Transverse colon (tissue), 4 donors: ENCODE results near the gene TMBIM1. TPM values are rescaled to one million over a fixed set of nuclear protein-coding genes. Genes with fewer than 3 reads are reported as not detected.

Source experiments
- DNase-seq: peaks from one replicate; pipeline ENCODE4 v3.0.0-alpha.2; 2019
- H3K27ac ChIP-seq, 4 donors: fragments of 200-600 bp; sonication (generic); 2 replicates each; pipeline ENCODE4 v1.5.1; 2016 to 2018; ENCODE audit warnings: inconsistent platforms in 4 of 4
- H3K27me3 ChIP-seq: fragments of 200-600 bp; sonication (generic); 2 replicates; pipeline ENCODE4 v1.5.1; 2017; ENCODE audit warnings: inconsistent platforms
- H3K36me3 ChIP-seq, 4 donors: fragments of 200-600 bp; sonication (generic); 2 replicates each; pipeline ENCODE4 v1.5.1; 2017 to 2019; ENCODE audit warnings: inconsistent platforms in 4 of 4
- H3K4me1 ChIP-seq, 4 donors: fragments of 200-600 bp; sonication (generic); 2 replicates each; pipeline ENCODE4 v1.5.1; 2017 to 2020; ENCODE audit warnings: inconsistent platforms in 4 of 4
- H3K4me3 ChIP-seq, 4 donors: fragments of 200-600 bp; sonication (generic); 1 replicate in 1 of 4; 2 replicates in 3 of 4; pipeline versions ENCODE4 v1.5.1 to v1.6.1; 2017 to 2019; ENCODE audit warnings: inconsistent platforms in 4 of 4
- H3K9me3 ChIP-seq, 2 donors: fragments of 200-600 bp; sonication (generic); 2 replicates each; pipeline ENCODE4 v1.5.1; 2017 to 2019; ENCODE audit warnings: inconsistent platforms in 2 of 2
- CTCF ChIP-seq, 5 experiments: fragments of 200-600 bp in 3 of 5; fragments of 450-650 bp in 2 of 5; sonication (generic) in 3 of 5; IDR thresholded peaks; 1 replicate in 2 of 5; 2 replicates in 3 of 5; pipeline ENCODE4 v1.5.1; 2016 to 2017; ENCODE audit warnings: antibody characterized with exemption in 5 of 5, inconsistent platforms in 3 of 5, mild to moderate bottlenecking in 2 of 5, moderate library complexity in 1 of 5
- EP300 ChIP-seq: sonication (generic); formaldehyde crosslinking; IDR thresholded peaks from one replicate; pipeline ENCODE4 v1.6.1; 2017; ENCODE audit warnings: antibody characterized with exemption, low read depth
- POLR2A ChIP-seq: fragments of 450-650 bp; IDR thresholded peaks from one replicate; pipeline ENCODE4 v1.6.1; 2016; ENCODE audit warnings: antibody characterized with exemption, mild to moderate bottlenecking, moderate library complexity
- POLR2AphosphoS5 ChIP-seq, 3 donors: sonication (generic); formaldehyde crosslinking; IDR thresholded peaks; one replicate each; pipeline ENCODE4 v1.6.1; 2016; ENCODE audit warnings: antibody characterized with exemption in 3 of 3
- WGBS, 2 donors: methylation state at CpG; one replicate each; pipeline ENCODE4 v1.1.5; 2018; ENCODE audit warnings: low coverage in 1 of 2; 5-methylcytosine and 5-hydroxymethylcytosine counted together
- in situ Hi-C, 4 donors: fragments of 200-750 bp; cut with MboI; loops; one replicate each; pipeline versions ENCODE4 v1.15.0 to v1.15.1; 2017; ENCODE audit warnings: low sequenced_read_pairs in 3 of 4, low pct_ligation_motif_present in 1 of 4, low pct_unique_long_range_greater_than_20kb in 1 of 4
- intact Hi-C: fragments of 100-400 bp; cut with DNase I; formaldehyde crosslinking; loops from one replicate; pipeline ENCODE4 v1.15.1; 2023; ENCODE audit warnings: low total_unique reads
- total RNA-seq, 4 donors: library from RNA; depleted of rRNA; stranded (reverse); fragments of >200 nt; gene quantifications; one replicate each; pipeline ENCODE4 v1.1.0, GENCODE V29; 2016

TMBIM1 gene
- total RNA-seq, 4 donors from 2014 or later, result 80.0 to 356 (median 200) TPM

- in situ Hi-C loops, result no loop called here
- WGBS, 2 donors, result 70 to 74% methylated on average over 8 to 16 of the region's 16 CpGs
- H3K36me3 ChIP-seq, result no peaks in the 10 kb centered on the region
- TF ChIP-seq POLR2AphosphoS5 (IDR thresholded peaks at IDR 0.05), result peak in 1 of 3 donors; percentile 18
- TF ChIP-seq POLR2A, result no peak
- H3K4me1 ChIP-seq, result peaks cover 0 to 9% (median 0%) of the 10 kb centered on the region in 4 donors
- peak overlapping the region; percentile 4 to 64 (median 31) for H3K27ac ChIP-seq
- no peak overlapping the region for H3K4me3 ChIP-seq
- intact Hi-C loops, result no loop called here
- H3K9me3 ChIP-seq, result no peaks in the 10 kb centered on the region
- no peak for DNase-seq
- no peaks in the 10 kb centered on the region for H3K27me3 ChIP-seq
Measured at GRCh38 chr2:218332920-218333645, 40.8 kb upstream of the TMBIM1 start.

GRCh38 chr2:218332288-218332687 lies 40.0 kb upstream of the TMBIM1 start:
- in situ Hi-C loops, result no loop called here
- Histone ChIP-seq H3K27ac (peak overlapping the region; percentile 4 to 64 (median 31)), H3K4me1 (peaks cover 0 to 9% (median 0%) of the 10 kb centered on the region in 4 donors)

GRCh38 chr2:218331745-218332144 lies 39.4 kb upstream of the TMBIM1 start:
- WGBS, 2 donors, result 76 to 80% methylated on average over 3 to 8 of the region's 8 CpGs
- H3K4me1 ChIP-seq, result peaks cover 0 to 9% (median 0%) of the 10 kb centered on the region in 4 donors
- DNase-seq, result no peak
- no peak overlapping the region for H3K4me3 ChIP-seq
- H3K27ac ChIP-seq, result peak overlapping the region; percentile 4 to 64 (median 31)
- H3K9me3 ChIP-seq, result no peaks in the 10 kb centered on the region
- no peaks in the 10 kb centered on the region for H3K36me3 ChIP-seq
- in situ Hi-C loops, result no loop called here
- TF ChIP-seq CTCF (IDR thresholded peaks at IDR 0.05), result no peak
- TF ChIP-seq POLR2AphosphoS5 (IDR thresholded peaks at IDR 0.05), result no peak
- no peak for TF ChIP-seq EP300
- no peak for TF ChIP-seq POLR2A
- H3K27me3 ChIP-seq, result no peaks in the 10 kb centered on the region
- intact Hi-C loops, result no loop called here

More at GRCh38 chr2:218332288-218332687, 40.0 kb upstream of the TMBIM1 start:
- TF ChIP-seq CTCF (IDR thresholded peaks at IDR 0.05), result no peak
- no peak for DNase-seq
- Histone ChIP-seq H3K27me3 (no peaks in the 10 kb centered on the region), H3K36me3 (no peaks in the 10 kb centered on the region), H3K9me3 (no peaks in the 10 kb centered on the region), H3K4me3 (no peak overlapping the region)
- WGBS, 2 donors, result 83 to 94% methylated on average over 1 of the region's 1 CpG
- intact Hi-C loops, result no loop called here

- WGBS, 2 donors, result 20 to 66% methylated on average over 1 to 8 of the region's 8 CpGs
- Histone ChIP-seq H3K4me3 (no peak overlapping the region), H3K27me3 (no peaks in the 10 kb centered on the region)
Measured at GRCh38 chr2:218329826-218330593, 37.7 kb upstream of the TMBIM1 start.

More at GRCh38 chr2:218329826-218330593, 37.7 kb upstream of the TMBIM1 start:
- no peaks in the 10 kb centered on the region for H3K9me3 ChIP-seq
- no peaks in the 10 kb centered on the region for H3K36me3 ChIP-seq
- in situ Hi-C loops, result no loop called here
- peaks cover 0 to 9% (median 0%) of the 10 kb centered on the region in 4 donors for H3K4me1 ChIP-seq
- no peak for TF ChIP-seq CTCF (IDR thresholded peaks at IDR 0.05)
- TF ChIP-seq POLR2A, result no peak
- no peak for TF ChIP-seq POLR2AphosphoS5 (IDR thresholded peaks at IDR 0.05)
- TF ChIP-seq EP300, result no peak
- DNase-seq, result peak; percentile 25
- peak overlapping the region in 2 of 4 donors; percentile 13 to 34 for H3K27ac ChIP-seq
- intact Hi-C loops, result no loop called here
